Measurements from ENCODE around the gene CHIT1.

The CHIT1 gene

DNA sequence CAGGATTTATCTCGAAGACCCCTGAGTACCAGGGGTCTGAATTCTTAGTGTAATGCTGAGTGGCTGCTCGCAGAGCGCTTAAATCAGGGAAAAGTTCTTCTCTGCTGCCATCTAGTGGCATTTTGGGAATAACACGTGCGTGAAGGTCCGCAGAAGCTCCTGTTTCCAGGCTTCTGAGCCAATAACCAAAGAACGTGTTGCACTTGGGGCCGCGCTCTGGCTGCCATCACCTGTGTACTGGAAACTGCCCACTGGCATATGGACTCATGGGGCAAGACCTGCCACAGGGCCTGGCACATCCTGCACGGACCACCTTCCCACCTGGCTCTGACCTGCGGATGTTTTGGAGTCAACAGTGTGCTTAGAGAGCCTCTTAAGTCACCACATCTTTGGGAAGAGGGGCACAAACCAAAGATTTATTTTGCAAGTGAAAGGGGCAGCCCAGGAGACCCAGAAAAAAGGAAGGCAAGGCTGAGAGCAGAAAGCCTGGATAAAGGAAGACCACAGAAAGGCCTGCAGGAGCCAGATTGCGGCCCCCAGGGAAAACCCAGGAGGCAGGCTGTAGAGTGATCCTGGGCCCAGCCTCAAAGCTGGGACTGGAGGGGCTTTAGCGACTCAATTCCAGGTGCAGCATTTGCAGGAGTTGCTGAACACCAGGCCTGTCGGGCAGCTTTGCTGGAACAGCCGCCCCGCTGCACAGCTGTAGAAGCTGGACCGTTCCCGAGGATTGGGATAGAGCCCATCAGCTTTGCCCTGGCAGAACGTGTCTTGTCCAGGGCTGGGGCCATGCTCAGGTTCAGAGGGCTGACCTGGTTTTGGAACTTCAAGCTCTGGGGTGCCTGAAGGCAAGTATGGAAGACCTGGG is 13.0 kb downstream of the CHIT1 start:
- no peaks in the 10 kb centered on the region for H3K9me3 ChIP-seq (ENCODE audit: control insufficient read depth, insufficient read depth, low read depth, low read length)
- H3K27me3 ChIP-seq (ENCODE audit: control insufficient read depth, insufficient read depth, low read length) = no peaks in the 10 kb centered on the region
- no peak overlapping the region for H3K4me3 ChIP-seq (ENCODE audit: low read depth, low read length)
- peaks cover 9% of the 10 kb centered on the region; the same call in 1 of the 2 replicates for H3K4me1 ChIP-seq (ENCODE audit: control insufficient read depth, insufficient read depth, low read length)
- no peak overlapping the region for H3K9ac ChIP-seq (ENCODE audit: low read length)
- H3K36me3 ChIP-seq (ENCODE audit: control insufficient read depth, insufficient read depth, low read length) = no peaks in the 10 kb centered on the region
- H3K27ac ChIP-seq (ENCODE audit: low read depth, low read length) = no peak overlapping the region

- H3K9me3 ChIP-seq (ENCODE audit: control insufficient read depth, insufficient read depth, low read depth, low read length) = no peaks in the 10 kb centered on the region
- H3K9ac ChIP-seq (ENCODE audit: low read length) = no peak overlapping the region
- no peak overlapping the region for H3K27ac ChIP-seq (ENCODE audit: low read depth, low read length)
- no peaks in the 10 kb centered on the region for H3K27me3 ChIP-seq (ENCODE audit: control insufficient read depth, insufficient read depth, low read length)
- no peak overlapping the region for H3K4me3 ChIP-seq (ENCODE audit: low read depth, low read length)
- H3K4me1 ChIP-seq (ENCODE audit: control insufficient read depth, insufficient read depth, low read length) = peaks cover 9% of the 10 kb centered on the region; the same call in 1 of the 2 replicates
- H3K36me3 ChIP-seq (ENCODE audit: control insufficient read depth, insufficient read depth, low read length) = no peaks in the 10 kb centered on the region
These were observed 13.9 kb downstream of the CHIT1 start for GRCh38 chr1:203215573-203215972.

- Histone ChIP-seq H3K4me3 (ENCODE audit: low read depth, low read length) (no peak overlapping the region), H3K9ac (ENCODE audit: low read length) (no peak overlapping the region), H3K27ac (ENCODE audit: low read depth, low read length) (no peak overlapping the region), H3K27me3 (ENCODE audit: control insufficient read depth, insufficient read depth, low read length) (no peaks in the 10 kb centered on the region), H3K36me3 (ENCODE audit: control insufficient read depth, insufficient read depth, low read length) (no peaks in the 10 kb centered on the region), H3K9me3 (ENCODE audit: control insufficient read depth, insufficient read depth, low read depth, low read length) (no peaks in the 10 kb centered on the region), H3K4me1 (ENCODE audit: control insufficient read depth, insufficient read depth, low read length) (peaks cover 9% of the 10 kb centered on the region; the same call in 1 of the 2 replicates)
These were observed 14.6 kb downstream of the CHIT1 start for GRCh38 chr1:203214871-203215270.

DNA sequence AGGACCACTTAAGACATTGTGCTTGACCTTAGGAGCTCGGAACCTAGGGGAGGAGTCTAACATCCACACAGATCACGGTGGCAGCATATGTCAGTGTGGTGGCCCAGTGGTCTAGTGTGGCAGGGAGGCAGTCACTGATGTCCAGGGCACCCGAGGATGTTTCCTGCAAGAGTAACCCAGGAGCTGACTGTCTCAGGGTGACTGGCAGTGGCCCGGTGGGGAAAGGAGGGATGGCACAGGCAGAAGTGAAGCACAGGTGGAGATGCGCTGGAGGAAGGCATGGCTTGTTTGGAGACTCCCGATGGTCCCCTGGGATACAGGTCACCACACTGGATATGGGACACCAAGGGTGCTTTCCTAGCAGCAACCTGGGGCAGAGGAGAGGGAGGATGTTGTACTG is 16.3 kb downstream of the CHIT1 start:
- no peaks in the 10 kb centered on the region for H3K9me3 ChIP-seq (ENCODE audit: control insufficient read depth, insufficient read depth, low read depth, low read length)
- H3K27me3 ChIP-seq (ENCODE audit: control insufficient read depth, insufficient read depth, low read length) = no peaks in the 10 kb centered on the region
- no peak overlapping the region for H3K27ac ChIP-seq (ENCODE audit: low read depth, low read length)
- H3K36me3 ChIP-seq (ENCODE audit: control insufficient read depth, insufficient read depth, low read length) = no peaks in the 10 kb centered on the region
- H3K9ac ChIP-seq (ENCODE audit: low read length) = no peak overlapping the region
- H3K4me1 ChIP-seq (ENCODE audit: control insufficient read depth, insufficient read depth, low read length) = peaks cover 9% of the 10 kb centered on the region; the same call in 1 of the 2 replicates
- H3K4me3 ChIP-seq (ENCODE audit: low read depth, low read length) = no peak overlapping the region

- H3K9me3 ChIP-seq (ENCODE audit: control insufficient read depth, insufficient read depth, low read depth, low read length) = no peaks in the 10 kb centered on the region
- no peaks in the 10 kb centered on the region for H3K27me3 ChIP-seq (ENCODE audit: control insufficient read depth, insufficient read depth, low read length)
- no peaks in the 10 kb centered on the region for H3K36me3 ChIP-seq (ENCODE audit: control insufficient read depth, insufficient read depth, low read length)
- no peak overlapping the region for H3K9ac ChIP-seq (ENCODE audit: low read length)
- H3K4me3 ChIP-seq (ENCODE audit: low read depth, low read length) = no peak overlapping the region
- H3K4me1 ChIP-seq (ENCODE audit: control insufficient read depth, insufficient read depth, low read length) = peaks cover 5% of the 10 kb centered on the region; the same call in 1 of the 2 replicates
- no peak overlapping the region for H3K27ac ChIP-seq (ENCODE audit: low read depth, low read length)
These were observed 17.7 kb downstream of the CHIT1 start for GRCh38 chr1:203211812-203212211.

DNA sequence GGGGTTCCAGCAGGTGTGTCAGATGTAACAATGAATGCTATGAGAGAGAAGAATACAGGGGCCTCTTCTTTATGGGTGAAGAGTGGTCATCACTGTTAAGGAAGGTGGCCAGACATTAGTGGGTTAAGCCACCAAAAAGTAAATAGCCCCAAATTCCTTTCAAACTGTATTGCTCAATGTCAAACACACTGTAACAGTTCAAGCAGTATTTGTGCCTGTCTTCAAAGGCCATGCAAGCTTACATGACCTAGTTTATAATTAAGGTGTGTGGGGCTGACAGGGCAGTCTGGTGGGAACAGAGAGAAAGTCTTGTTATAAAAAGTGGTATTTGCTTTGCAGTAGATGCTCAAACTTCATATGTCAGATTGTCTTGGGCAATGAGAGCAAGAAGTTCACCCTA is 18.5 kb downstream of the CHIT1 start:
- no peak overlapping the region for H3K9ac ChIP-seq (ENCODE audit: low read length)
- no peaks in the 10 kb centered on the region; the same call in 1 of the 2 replicates for H3K4me1 ChIP-seq (ENCODE audit: control insufficient read depth, insufficient read depth, low read length)

DNA sequence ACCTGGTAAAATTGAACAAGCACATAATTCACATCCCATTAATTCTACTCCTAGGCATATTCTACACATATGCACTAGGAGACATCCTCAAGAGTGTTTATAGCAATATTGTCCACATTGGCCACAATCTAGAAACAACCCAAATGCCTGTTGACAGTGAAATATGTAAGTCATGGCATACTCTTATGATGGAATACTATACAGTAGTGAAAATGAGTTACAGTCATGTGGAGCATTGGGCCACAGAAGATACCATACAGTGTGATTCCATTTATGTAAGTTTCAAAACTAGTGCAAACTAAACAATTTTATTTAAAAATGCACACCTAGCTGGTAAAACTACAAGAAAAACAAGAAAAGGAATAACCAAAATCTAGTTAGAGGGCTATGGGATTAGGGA is 19.1 kb downstream of the CHIT1 start:
- Histone ChIP-seq H3K27me3 (ENCODE audit: control insufficient read depth, insufficient read depth, low read length) (no peaks in the 10 kb centered on the region), H3K27ac (ENCODE audit: low read depth, low read length) (no peak overlapping the region), H3K36me3 (ENCODE audit: control insufficient read depth, insufficient read depth, low read length) (no peaks in the 10 kb centered on the region), H3K4me3 (ENCODE audit: low read depth, low read length) (no peak overlapping the region), H3K9ac (ENCODE audit: low read length) (no peak overlapping the region), H3K4me1 (ENCODE audit: control insufficient read depth, insufficient read depth, low read length) (no peaks in the 10 kb centered on the region; the same call in 1 of the 2 replicates), H3K9me3 (ENCODE audit: control insufficient read depth, insufficient read depth, low read depth, low read length) (no peaks in the 10 kb centered on the region)

More for the DNA sequence above, 18.5 kb downstream of the CHIT1 start:
- H3K4me3 ChIP-seq (ENCODE audit: low read depth, low read length) = no peak overlapping the region
- H3K27ac ChIP-seq (ENCODE audit: low read depth, low read length) = no peak overlapping the region
- H3K27me3 ChIP-seq (ENCODE audit: control insufficient read depth, insufficient read depth, low read length) = no peaks in the 10 kb centered on the region
- no peaks in the 10 kb centered on the region for H3K9me3 ChIP-seq (ENCODE audit: control insufficient read depth, insufficient read depth, low read depth, low read length)
- no peaks in the 10 kb centered on the region for H3K36me3 ChIP-seq (ENCODE audit: control insufficient read depth, insufficient read depth, low read length)

GRCh38 chr1:203208181-203208580 is 21.3 kb downstream of the CHIT1 start:
- H3K9ac ChIP-seq (ENCODE audit: low read length) = no peak overlapping the region
- no peaks in the 10 kb centered on the region for H3K36me3 ChIP-seq (ENCODE audit: control insufficient read depth, insufficient read depth, low read length)
- no peak overlapping the region for H3K27ac ChIP-seq (ENCODE audit: low read depth, low read length)
- no peaks in the 10 kb centered on the region; the same call in 1 of the 2 replicates for H3K4me1 ChIP-seq (ENCODE audit: control insufficient read depth, insufficient read depth, low read length)
- no peaks in the 10 kb centered on the region for H3K27me3 ChIP-seq (ENCODE audit: control insufficient read depth, insufficient read depth, low read length)
- no peaks in the 10 kb centered on the region for H3K9me3 ChIP-seq (ENCODE audit: control insufficient read depth, insufficient read depth, low read depth, low read length)
- no peak overlapping the region for H3K4me3 ChIP-seq (ENCODE audit: low read depth, low read length)

- Histone ChIP-seq H3K9ac (ENCODE audit: low read length) (no peak overlapping the region), H3K4me1 (ENCODE audit: control insufficient read depth, insufficient read depth, low read length) (no peaks in the 10 kb centered on the region; the same call in 1 of the 2 replicates), H3K4me3 (ENCODE audit: low read depth, low read length) (no peak overlapping the region), H3K27me3 (ENCODE audit: control insufficient read depth, insufficient read depth, low read length) (no peaks in the 10 kb centered on the region), H3K27ac (ENCODE audit: low read depth, low read length) (no peak overlapping the region), H3K9me3 (ENCODE audit: control insufficient read depth, insufficient read depth, low read depth, low read length) (no peaks in the 10 kb centered on the region), H3K36me3 (ENCODE audit: control insufficient read depth, insufficient read depth, low read length) (no peaks in the 10 kb centered on the region)
These were observed 21.7 kb downstream of the CHIT1 start for GRCh38 chr1:203207751-203208150.

DNA sequence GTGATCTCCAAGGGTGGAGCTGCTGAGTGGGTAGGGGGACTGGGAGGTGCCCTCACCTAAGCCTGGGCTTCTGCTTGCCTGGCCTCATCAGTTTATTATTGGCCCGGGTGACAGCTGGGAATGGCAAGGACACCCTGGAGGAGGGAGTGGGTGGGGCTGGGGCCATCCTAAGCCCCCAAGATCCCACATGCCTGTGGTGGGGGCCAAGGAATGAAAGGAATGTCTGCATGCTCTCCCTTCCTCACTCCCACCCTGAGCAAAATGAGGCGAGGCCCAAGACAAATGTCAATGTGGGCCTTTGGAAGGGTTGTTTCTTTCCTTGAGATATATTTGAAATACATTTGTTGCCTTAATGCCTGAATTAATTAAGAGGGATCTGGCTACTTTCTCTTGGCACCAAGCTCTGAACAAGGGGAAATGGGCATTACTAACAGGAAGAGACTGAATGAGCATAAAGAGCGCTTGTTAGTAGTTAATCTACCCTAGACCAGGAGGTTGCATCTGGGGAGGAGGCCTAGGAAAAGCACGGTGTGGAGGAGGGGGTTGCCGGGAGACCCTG is 23.3 kb downstream of the CHIT1 start:
- Histone ChIP-seq H3K27me3 (ENCODE audit: control insufficient read depth, insufficient read depth, low read length) (no peaks in the 10 kb centered on the region), H3K36me3 (ENCODE audit: control insufficient read depth, insufficient read depth, low read length) (no peaks in the 10 kb centered on the region), H3K9me3 (ENCODE audit: control insufficient read depth, insufficient read depth, low read depth, low read length) (no peaks in the 10 kb centered on the region), H3K27ac (ENCODE audit: low read depth, low read length) (no peak overlapping the region), H3K4me1 (ENCODE audit: control insufficient read depth, insufficient read depth, low read length) (no peaks in the 10 kb centered on the region; the same call in 1 of the 2 replicates), H3K9ac (ENCODE audit: low read length) (no peak overlapping the region), H3K4me3 (ENCODE audit: low read depth, low read length) (no peak overlapping the region)

- Histone ChIP-seq H3K9ac (ENCODE audit: low read length) (no peak overlapping the region), H3K27me3 (ENCODE audit: control insufficient read depth, insufficient read depth, low read length) (0 out of 2 replicates have a peak, but pooled peaks cover 5% of the 10 kb centered on the region), H3K4me3 (ENCODE audit: low read depth, low read length) (no peak overlapping the region), H3K4me1 (ENCODE audit: control insufficient read depth, insufficient read depth, low read length) (no peaks in the 10 kb centered on the region; the same call in 1 of the 2 replicates), H3K36me3 (ENCODE audit: control insufficient read depth, insufficient read depth, low read length) (no peaks in the 10 kb centered on the region), H3K9me3 (ENCODE audit: control insufficient read depth, insufficient read depth, low read depth, low read length) (no peaks in the 10 kb centered on the region), H3K27ac (ENCODE audit: low read depth, low read length) (no peak overlapping the region)
These were observed 24.7 kb downstream of the CHIT1 start for GRCh38 chr1:203204756-203205155.
